ENCODE measurements around the gene LIG1. TPM values are rescaled to one million over a fixed set of nuclear protein-coding genes. Genes with fewer than 3 reads are reported as not detected.

Gene LIG1
- total RNA-seq, 4 donors from 2014 or later, result 2.7 to 12.6 (median 7.1) TPM

GRCh38 chr19:48192750-48193149, 22.6 kb upstream of the LIG1 start:
- WGBS, 2 donors (ENCODE audit: low coverage in 1 of 2), result 62 to 70% methylated on average over 5 of the region's 7 CpGs
- Histone ChIP-seq H3K36me3 (peaks cover 0 to 38% of the 10 kb centered on the region in 2 donors), H3K4me3 (no peak overlapping the region), H3K27me3 (peaks cover 5% of the 10 kb centered on the region), H3K9me3 (no peaks in the 10 kb centered on the region), H3K4me1 (peaks cover 0 to 14% (median 3%) of the 10 kb centered on the region in 3 donors), H3K27ac (no peak overlapping the region)
- ATAC-seq, result no peak
- no peak for TF ChIP-seq POLR2A (IDR thresholded peaks at IDR 0.05)
- TF ChIP-seq POLR2AphosphoS5 (IDR thresholded peaks at IDR 0.05), result no peak
- TF ChIP-seq EP300 (IDR thresholded peaks at IDR 0.05), result no peak
- TF ChIP-seq, protein P1, sequence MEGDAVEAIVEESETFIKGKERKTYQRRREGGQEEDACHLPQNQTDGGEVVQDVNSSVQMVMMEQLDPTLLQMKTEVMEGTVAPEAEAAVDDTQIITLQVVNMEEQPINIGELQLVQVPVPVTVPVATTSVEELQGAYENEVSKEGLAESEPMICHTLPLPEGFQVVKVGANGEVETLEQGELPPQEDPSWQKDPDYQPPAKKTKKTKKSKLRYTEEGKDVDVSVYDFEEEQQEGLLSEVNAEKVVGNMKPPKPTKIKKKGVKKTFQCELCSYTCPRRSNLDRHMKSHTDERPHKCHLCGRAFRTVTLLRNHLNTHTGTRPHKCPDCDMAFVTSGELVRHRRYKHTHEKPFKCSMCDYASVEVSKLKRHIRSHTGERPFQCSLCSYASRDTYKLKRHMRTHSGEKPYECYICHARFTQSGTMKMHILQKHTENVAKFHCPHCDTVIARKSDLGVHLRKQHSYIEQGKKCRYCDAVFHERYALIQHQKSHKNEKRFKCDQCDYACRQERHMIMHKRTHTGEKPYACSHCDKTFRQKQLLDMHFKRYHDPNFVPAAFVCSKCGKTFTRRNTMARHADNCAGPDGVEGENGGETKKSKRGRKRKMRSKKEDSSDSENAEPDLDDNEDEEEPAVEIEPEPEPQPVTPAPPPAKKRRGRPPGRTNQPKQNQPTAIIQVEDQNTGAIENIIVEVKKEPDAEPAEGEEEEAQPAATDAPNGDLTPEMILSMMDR (IDR thresholded peaks at IDR 0.05), result no peak

DNA sequence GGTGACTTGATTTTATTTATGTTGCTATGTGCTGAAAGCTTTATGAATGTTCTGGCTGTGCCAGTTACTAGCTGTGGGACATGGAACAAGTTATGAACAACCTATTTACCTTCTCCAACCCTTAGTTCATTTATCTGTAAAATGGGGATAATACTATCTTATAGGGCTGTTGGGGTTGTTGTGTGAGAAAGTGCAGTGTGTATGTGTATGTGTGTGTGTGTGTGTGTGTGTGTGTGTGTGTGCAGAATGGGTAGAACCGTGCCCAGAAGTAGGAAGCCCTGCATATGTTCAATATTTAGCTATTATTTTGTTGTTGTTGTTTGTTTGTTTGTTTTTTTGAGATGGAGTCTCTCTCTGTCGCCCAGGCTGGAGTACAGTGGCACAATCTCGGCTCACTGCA, 20.7 kb upstream of the LIG1 start:
- no peak overlapping the region for H3K4me3 ChIP-seq
- no peaks in the 10 kb centered on the region for H3K4me1 ChIP-seq
- peaks cover 5% of the 10 kb centered on the region for H3K27me3 ChIP-seq
- TF ChIP-seq POLR2AphosphoS5 (IDR thresholded peaks at IDR 0.05), result no peak
- TF ChIP-seq, protein P1 (IDR thresholded peaks at IDR 0.05), result no peak
- TF ChIP-seq POLR2A (IDR thresholded peaks at IDR 0.05), result no peak
- no peak for TF ChIP-seq EP300 (IDR thresholded peaks at IDR 0.05)
- H3K9me3 ChIP-seq, result no peaks in the 10 kb centered on the region
- peaks cover 0 to 45% of the 10 kb centered on the region in 2 donors for H3K36me3 ChIP-seq
- no peak overlapping the region for H3K27ac ChIP-seq
- WGBS, 2 donors (ENCODE audit: low coverage in 1 of 2), result 83 to 89% methylated on average over 2 to 3 of the region's 3 CpGs
- no peak for ATAC-seq

- Histone ChIP-seq H3K27ac (no peak overlapping the region), H3K36me3 (peaks cover 0 to 45% of the 10 kb centered on the region in 2 donors), H3K27me3 (peaks cover 5% of the 10 kb centered on the region), H3K9me3 (no peaks in the 10 kb centered on the region), H3K4me3 (no peak overlapping the region), H3K4me1 (no peaks in the 10 kb centered on the region)
- TF ChIP-seq, protein P1 (IDR thresholded peaks at IDR 0.05), result no peak
- no peak for TF ChIP-seq EP300 (IDR thresholded peaks at IDR 0.05)
- TF ChIP-seq POLR2AphosphoS5 (IDR thresholded peaks at IDR 0.05), result no peak
- 62 to 81% methylated on average over 2 to 6 of the region's 13 CpGs for WGBS, 2 donors (ENCODE audit: low coverage in 1 of 2)
- ATAC-seq, result no peak
Observed at GRCh38 chr19:48190288-48190884, 20.2 kb upstream of the LIG1 start.

- H3K27me3 ChIP-seq, result no peaks in the 10 kb centered on the region
- H3K9me3 ChIP-seq, result peaks cover 0 to 5% (median 0%) of the 10 kb centered on the region in 3 donors
- TF ChIP-seq, protein P1 (IDR thresholded peaks at IDR 0.05), result no peak
- 40% methylated on average over 3 of the region's 8 CpGs; no CpG with 5 or more reads in 1 of the 2 donors for WGBS, 2 donors (ENCODE audit: low coverage in 1 of 2)
- H3K36me3 ChIP-seq, result peaks cover 0 to 53% of the 10 kb centered on the region in 2 donors
- ATAC-seq, result no peak
- H3K4me3 ChIP-seq, result no peak overlapping the region
- H3K4me1 ChIP-seq, result no peaks in the 10 kb centered on the region
- H3K27ac ChIP-seq, result no peak overlapping the region
Observed at GRCh38 chr19:48186541-48186991, 16.4 kb upstream of the LIG1 start.

DNA sequence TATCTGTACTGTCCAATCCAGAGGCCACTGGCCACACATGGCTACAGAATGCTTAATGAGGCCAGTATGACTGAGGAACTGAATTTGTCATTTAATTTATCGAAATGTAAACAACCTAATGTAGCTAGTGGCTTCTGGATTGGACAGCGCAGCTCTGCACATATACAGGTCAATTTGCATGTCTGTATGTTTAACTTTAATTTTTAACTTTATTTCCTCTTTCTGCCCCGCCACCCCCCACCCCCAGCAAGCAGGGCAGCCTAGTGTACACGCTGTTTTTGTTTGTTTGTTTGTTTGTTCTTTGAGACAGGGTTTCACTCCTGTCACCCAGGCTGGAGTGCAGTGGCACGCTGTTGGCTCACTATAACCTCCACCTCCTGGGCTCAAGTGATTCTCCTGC, 15.9 kb upstream of the LIG1 start:
- no peak overlapping the region for H3K4me3 ChIP-seq
- H3K27me3 ChIP-seq, result no peaks in the 10 kb centered on the region
- peaks cover 0 to 11% (median 0%) of the 10 kb centered on the region in 3 donors for H3K9me3 ChIP-seq
- TF ChIP-seq EP300 (IDR thresholded peaks at IDR 0.05) (no peak), POLR2A (IDR thresholded peaks at IDR 0.05) (no peak), POLR2AphosphoS5 (IDR thresholded peaks at IDR 0.05) (no peak)
- TF ChIP-seq, protein P1 (IDR thresholded peaks at IDR 0.05), result no peak
- WGBS, 2 donors (ENCODE audit: low coverage in 1 of 2), result 79 to 83% methylated on average over 5 of the region's 5 CpGs
- no peak overlapping the region for H3K27ac ChIP-seq
- no peak for ATAC-seq
- H3K4me1 ChIP-seq, result no peaks in the 10 kb centered on the region
- peaks cover 0 to 55% of the 10 kb centered on the region in 2 donors for H3K36me3 ChIP-seq
